Measurements from ENCODE around the gene RBM4B. TPM values are rescaled to one million over a fixed set of nuclear protein-coding genes. Genes with fewer than 3 reads are reported as not detected.

RBM4B gene
- total and polyA plus RNA-seq, 2 of the 13 experiments (the other 11 are each of a cell fraction or from before 2014, with no cell fraction given): 25.8 to 32.4 TPM

GRCh38 chr11:66718320-66718971, 40.8 kb upstream of the RBM4B start (continued):
- TF ChIP-seq ZBTB46 (CRISPR knock-in tag; IDR thresholded peaks at IDR 0.05; ENCODE audit: borderline replicate concordance) (peak; percentile 31; the same call in 1 of the 2 replicates), NFKB2 (CRISPR knock-in tag; IDR thresholded peaks at IDR 0.05; ENCODE audit: borderline replicate concordance) (no peak), JDP2 (CRISPR knock-in tag; IDR thresholded peaks at IDR 0.05; ENCODE audit: borderline replicate concordance) (no peak), ZNF841 (CRISPR knock-in tag; IDR thresholded peaks at IDR 0.05; ENCODE audit: borderline replicate concordance) (no peak), ZNF562 (CRISPR knock-in tag; IDR thresholded peaks at IDR 0.05; ENCODE audit: borderline replicate concordance) (no peak), CREM (IDR thresholded peaks at IDR 0.05) (0 out of 2 replicates have a peak, but pooled peaks have one; percentile 7), CREM (CRISPR knock-in tag; IDR thresholded peaks at IDR 0.05) (no peak), KMT2B (CRISPR knock-in tag; IDR thresholded peaks at IDR 0.05) (no peak), SIN3B (IDR thresholded peaks at IDR 0.05; ENCODE audit: low read length) (no peak), ZBTB20 (CRISPR knock-in tag; IDR thresholded peaks at IDR 0.05; ENCODE audit: borderline replicate concordance, low read depth) (peak; percentile 62; the same call in 1 of the 2 replicates), KDM5A (IDR thresholded peaks at IDR 0.05; ENCODE audit: borderline replicate concordance, low read length) (no peak), ZBTB26 (CRISPR knock-in tag; IDR thresholded peaks at IDR 0.05; ENCODE audit: borderline replicate concordance) (0 out of 2 replicates have a peak, but pooled peaks have one; percentile 6), FOXA3 (CRISPR knock-in tag; IDR thresholded peaks at IDR 0.05) (no peak), ZNF543 (CRISPR knock-in tag; IDR thresholded peaks at IDR 0.05) (0 out of 2 replicates have a peak, but pooled peaks have one; percentile 30), NFE2L2 (IDR thresholded peaks at IDR 0.05; ENCODE audit: low read length) (no peak), HNF4G (IDR thresholded peaks at IDR 0.05; ENCODE audit: borderline replicate concordance, low read depth, low read length) (no peak), HNF4G (CRISPR knock-in tag; IDR thresholded peaks at IDR 0.05; ENCODE audit: borderline replicate concordance, low read depth) (no peak), CREB3 (CRISPR knock-in tag; IDR thresholded peaks at IDR 0.05) (no peak), HNRNPK (IDR thresholded peaks at IDR 0.05; ENCODE audit: low read depth, low read length, poor library complexity, severe bottlenecking) (no peak), MLXIP (CRISPR knock-in tag; IDR thresholded peaks at IDR 0.05; ENCODE audit: borderline replicate concordance) (no peak), ATF3 (CRISPR knock-in tag; IDR thresholded peaks at IDR 0.05) (no peak)

Data from HepG2 (cell line).